SK-N-SH (cell line): ENCODE data around the gene SH3BP4.

ENCODE experiments used
- POLR2AphosphoS5 ChIP-seq: IDR thresholded peaks from 2 replicates; pipeline ENCODE4 v1.6.1; 2012; ENCODE audit warnings: low read depth, low read length
- TCF12 ChIP-seq: IDR thresholded peaks from 2 replicates; pipeline ENCODE4 v1.4.0; 2012
- TF ChIP-seq, protein P1 (sequence below): fragments of 200-600 bp; sonication (generic); IDR thresholded peaks from 2 replicates; pipeline ENCODE4 v1.6.1; 2017; ENCODE audit warnings: antibody characterized with exemption, mild to moderate bottlenecking, moderate library complexity
- TF ChIP-seq, protein P2 (sequence below): IDR thresholded peaks from 2 replicates; pipeline ENCODE4; 2012

DNA sequence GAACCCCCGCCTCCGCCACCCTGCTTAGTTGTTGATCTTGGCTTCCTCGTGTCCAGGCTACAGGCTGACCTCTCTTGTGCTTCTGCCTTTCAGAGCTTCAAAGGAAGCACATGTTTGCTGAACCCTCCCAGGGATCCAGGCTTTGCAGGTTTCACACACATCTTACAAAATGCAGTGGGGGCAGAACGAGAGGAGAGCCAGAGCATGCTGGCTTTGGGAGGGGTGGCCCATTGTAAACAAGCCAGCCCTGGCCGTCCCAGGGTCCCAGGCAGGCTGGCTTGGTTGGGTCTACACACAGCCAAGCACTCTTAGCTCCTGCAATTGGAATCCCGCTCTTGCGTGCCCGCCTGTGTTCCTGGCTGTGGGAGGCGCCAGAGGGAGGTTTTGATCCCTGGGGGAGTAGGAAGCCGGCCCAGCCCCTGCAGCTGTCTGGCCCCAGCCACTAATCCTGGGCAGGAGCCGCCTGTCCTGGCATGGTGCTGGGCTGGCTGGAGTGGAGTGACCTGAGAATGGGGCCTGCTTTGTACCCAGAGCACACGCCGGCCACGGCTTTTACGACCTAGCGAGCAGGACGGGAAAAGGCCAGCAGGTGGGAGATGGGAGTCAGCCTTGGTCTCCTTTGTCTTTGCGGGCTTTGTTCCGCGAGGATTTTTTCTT is 53.9 kb downstream of the SH3BP4 start:
- TF ChIP-seq TCF12 (no peak), POLR2AphosphoS5 (no peak)
- TF ChIP-seq, protein P1, sequence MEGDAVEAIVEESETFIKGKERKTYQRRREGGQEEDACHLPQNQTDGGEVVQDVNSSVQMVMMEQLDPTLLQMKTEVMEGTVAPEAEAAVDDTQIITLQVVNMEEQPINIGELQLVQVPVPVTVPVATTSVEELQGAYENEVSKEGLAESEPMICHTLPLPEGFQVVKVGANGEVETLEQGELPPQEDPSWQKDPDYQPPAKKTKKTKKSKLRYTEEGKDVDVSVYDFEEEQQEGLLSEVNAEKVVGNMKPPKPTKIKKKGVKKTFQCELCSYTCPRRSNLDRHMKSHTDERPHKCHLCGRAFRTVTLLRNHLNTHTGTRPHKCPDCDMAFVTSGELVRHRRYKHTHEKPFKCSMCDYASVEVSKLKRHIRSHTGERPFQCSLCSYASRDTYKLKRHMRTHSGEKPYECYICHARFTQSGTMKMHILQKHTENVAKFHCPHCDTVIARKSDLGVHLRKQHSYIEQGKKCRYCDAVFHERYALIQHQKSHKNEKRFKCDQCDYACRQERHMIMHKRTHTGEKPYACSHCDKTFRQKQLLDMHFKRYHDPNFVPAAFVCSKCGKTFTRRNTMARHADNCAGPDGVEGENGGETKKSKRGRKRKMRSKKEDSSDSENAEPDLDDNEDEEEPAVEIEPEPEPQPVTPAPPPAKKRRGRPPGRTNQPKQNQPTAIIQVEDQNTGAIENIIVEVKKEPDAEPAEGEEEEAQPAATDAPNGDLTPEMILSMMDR = no peak
- TF ChIP-seq, protein P2, sequence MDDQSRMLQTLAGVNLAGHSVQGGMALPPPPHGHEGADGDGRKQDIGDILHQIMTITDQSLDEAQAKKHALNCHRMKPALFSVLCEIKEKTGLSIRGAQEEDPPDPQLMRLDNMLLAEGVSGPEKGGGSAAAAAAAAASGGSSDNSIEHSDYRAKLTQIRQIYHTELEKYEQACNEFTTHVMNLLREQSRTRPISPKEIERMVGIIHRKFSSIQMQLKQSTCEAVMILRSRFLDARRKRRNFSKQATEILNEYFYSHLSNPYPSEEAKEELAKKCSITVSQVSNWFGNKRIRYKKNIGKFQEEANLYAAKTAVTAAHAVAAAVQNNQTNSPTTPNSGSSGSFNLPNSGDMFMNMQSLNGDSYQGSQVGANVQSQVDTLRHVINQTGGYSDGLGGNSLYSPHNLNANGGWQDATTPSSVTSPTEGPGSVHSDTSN = no peak
